Activated CD8-positive, alpha-beta memory T cell treated with anti-CD3 and anti-CD28 coated beads for 36 hours (primary cell): ENCODE data around the gene FOXO6. TPM values are rescaled to one million over a fixed set of nuclear protein-coding genes. Genes with fewer than 3 reads are reported as not detected.

Source experiments
- CTCF ChIA-PET: fragments of 350-600 bp; sonication (Branson Sonifier 250); formaldehyde crosslinking; loops from one replicate; lab custom pipeline; 2021; ENCODE audit warnings: antibody characterized with exemption; lab: Charles Lee
- POLR2A ChIA-PET: fragments of 350-600 bp; sonication (Branson Sonifier 250); formaldehyde crosslinking; loops from one replicate; lab custom pipeline; 2021; ENCODE audit warnings: antibody characterized with exemption; lab: Charles Lee
- total RNA-seq, 2 experiments: library from RNA; stranded (reverse); gene quantifications; one replicate each; pipeline ENCODE4 v1.2.3, GENCODE V29; 2021

FOXO6 gene
- total RNA-seq, 2 experiments from 2014 or later: 0.08 to 0.21 TPM

DNA sequence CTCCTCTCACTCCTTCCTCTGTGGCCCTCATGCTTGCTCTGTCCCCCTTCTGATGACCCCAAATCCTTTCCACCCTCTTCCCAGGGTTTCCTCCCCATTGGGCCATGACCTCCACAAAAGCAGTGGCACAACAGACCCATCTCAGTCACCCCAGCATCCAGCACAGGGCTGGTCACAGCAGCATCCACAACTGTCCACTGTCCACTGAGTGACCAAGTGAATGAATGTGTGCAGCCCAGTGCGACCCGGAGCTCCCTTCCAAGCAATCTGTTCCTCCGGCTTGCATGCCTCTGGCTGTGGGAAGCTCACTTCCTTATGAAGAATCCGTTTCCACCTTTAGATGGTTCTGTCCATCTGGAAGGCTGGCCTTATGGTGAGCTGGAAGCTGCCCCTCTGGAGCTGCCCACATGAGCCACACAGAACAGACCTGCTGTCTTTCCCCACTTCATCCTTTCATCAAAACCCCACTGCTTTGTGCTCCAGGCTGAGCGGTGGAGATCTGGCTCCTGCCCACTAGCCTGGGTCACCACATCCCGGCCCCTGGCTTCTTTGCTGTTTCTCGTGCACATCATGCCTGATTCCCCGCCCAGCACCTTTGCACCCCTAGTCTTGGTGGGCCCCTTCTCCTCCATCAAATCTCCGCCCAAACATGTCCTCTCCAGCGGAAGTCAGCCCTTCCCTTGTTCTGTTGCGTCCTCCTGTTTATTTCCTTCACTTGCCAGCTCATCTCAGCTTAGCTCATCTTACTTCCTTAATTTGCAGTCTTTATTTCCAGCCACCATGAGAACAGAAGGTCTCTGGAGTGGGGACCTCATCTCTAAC, 66.9 kb downstream of the FOXO6 start:
- POLR2A ChIA-PET: no interaction called here
- CTCF ChIA-PET: no interaction called here

DNA sequence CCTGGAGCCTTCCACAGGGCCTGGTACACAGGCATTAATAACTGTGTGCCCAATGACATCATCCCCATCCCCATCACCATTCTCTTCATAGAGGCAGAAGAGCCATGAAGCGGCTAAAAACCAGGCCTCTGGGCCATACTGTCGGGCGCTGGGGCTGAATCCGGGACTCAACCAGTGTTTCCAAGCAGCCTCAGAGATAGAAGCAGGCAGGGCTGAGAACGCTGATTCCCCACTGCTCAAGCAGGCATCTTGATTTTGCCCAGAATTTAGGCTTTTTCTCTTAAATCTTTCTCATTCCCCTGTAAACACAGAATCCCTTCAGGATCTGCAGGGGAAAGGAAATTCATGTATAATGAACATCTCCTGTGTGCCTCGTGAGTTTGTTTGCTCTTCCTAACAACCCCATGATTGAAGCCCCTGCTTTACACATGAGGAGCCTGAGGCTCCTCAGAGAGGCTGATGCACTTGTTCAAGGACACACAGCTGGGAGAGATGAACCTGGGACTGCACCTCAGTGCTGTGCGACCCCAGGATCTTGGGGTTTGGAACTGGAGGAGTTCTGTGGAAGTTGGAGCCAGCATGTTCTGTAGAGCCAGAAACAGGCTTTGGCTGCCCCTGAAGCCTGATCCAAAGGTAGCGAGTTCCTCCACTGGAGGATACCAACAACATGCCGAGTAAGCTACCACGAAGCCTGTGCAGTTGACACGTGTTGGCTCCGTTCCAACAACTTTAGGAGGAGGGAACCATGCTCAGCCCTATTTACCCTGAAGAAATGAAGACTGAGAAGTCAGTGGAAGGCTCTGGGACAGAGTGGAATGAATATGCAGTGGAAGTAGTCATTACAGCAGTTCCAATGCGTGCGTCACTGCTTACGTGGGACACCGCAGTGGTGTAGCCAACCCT, 67.8 kb downstream of the FOXO6 start:
- POLR2A ChIA-PET: no interaction called here
- CTCF ChIA-PET: no interaction called here

DNA sequence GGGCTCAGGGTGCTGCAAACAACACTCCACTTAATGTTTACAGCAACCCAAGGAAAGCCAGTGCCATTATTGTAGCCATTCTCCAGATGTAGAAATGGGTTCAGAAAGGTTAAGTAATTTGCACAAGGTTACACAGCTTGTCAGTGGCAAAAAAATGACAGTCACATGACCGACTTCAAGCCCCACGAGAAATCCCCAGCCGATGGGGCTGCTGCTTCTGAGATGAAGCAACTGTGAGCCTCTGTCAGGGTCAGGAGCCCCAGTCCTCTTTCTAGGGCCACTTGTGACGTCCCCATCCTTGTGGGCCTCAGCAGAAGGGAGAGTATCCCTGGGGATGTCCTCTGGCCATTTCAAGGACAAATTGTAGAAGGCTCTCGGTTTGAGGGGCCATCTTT, 68.4 kb downstream of the FOXO6 start:
- ChIA-PET CTCF (no interaction called here), POLR2A (no interaction called here)

DNA sequence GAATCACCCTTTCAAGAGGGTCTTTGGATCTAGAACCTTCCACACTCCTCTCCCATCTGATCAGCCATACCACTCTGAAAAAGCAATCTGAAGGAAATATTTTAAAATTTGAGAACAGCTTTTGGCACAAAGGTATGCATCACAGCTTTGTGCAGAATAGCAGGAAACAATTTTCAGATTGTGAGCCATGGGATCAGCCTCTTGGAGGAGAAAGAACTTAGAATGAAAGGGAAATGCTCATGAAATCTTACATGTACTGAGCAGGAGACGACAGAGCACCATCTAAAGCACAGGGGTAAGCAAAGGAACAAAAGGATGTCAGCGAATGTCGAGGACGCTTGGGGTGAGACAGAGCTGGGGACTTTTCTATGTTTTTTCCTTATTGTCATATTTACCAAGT, 68.8 kb downstream of the FOXO6 start:
- ChIA-PET POLR2A (no interaction called here), CTCF (no interaction called here)

DNA sequence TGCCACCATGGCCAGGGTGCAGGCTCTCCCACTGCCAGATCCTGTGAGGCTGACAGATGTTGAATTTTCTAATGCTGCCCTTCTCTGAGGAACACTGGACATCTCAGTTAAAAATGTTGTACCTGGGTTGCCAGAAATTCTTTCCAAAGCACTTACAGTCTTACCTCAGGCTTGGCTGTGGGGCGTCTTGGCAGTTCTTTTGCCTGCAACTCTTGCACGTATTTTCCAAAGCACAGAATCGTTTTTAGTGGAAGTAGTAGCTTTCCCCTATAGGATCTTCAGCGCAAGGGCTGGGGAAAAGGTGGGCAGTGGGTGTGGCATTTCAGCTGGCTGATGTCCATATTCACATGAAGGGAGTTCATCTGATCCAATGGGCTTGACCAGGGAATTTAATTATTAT, 69.3 kb downstream of the FOXO6 start:
- POLR2A ChIA-PET: no interaction called here
- CTCF ChIA-PET: no interaction called here

DNA sequence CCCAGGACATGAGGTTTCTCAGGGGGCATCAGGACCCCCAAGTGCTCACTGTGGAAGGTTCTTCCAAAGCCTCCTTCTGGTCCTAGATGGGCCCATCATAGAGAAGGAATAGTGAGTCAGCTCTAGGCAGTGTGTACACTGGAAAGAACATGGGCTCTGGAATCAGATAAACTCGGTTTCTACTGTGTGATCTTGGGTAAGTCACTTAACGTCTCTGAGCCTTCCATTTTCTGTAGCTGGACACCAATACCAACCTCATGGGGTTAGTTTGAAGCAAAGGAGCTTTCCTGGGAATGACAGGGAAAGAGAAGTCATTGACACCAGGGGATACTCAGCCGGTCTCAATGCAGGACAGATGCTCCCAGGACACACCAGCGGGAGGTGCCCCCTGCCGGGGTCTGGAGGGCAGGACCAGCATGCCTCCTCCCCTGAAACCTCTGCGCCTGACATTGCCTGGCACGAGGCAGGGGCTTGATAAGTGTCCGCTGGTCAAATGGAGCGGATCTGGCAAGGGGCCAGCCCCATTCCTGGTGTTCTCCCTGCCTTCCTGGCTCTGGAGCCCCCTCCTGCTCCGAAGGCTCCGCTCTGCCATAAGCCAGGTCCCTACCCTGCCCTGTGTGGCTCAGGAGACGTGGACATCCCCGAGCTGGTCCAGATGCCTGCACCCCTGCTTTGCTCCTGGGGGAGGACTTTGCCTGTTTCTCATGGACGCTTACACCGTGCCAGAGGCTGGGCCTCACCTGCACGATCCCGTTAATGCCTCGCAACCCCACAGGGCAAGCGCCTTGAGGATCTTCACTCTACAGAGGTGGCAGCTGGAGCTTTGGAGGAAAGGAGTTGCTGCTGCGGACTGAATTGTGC, 70.5 kb downstream of the FOXO6 start:
- CTCF ChIA-PET: interaction anchor here (0.6 to 1.1 kb wide), 3 partner anchors 8 to 14 kb away, joined by 3 to 5 read pairs (median 4); no protein-coding TSS in a partner anchor

More for the DNA sequence above, 70.5 kb downstream of the FOXO6 start:
- POLR2A ChIA-PET: no interaction called here

Other genes with a start within 250 kb of the FOXO6 start
- 10 to 100 TPM; 23.6 to 24.4 TPM for gene SCMH1, start 119.1 kb upstream of the FOXO6 start, total RNA-seq
- not detected for gene EDN2, start 123.2 kb downstream of the FOXO6 start, total RNA-seq